SK-N-SH (cell line): ENCODE measurements around the gene RNF13. TPM values are rescaled to one million over a fixed set of nuclear protein-coding genes. Genes with fewer than 3 reads are reported as not detected.

Source experiments
- CTCF ChIA-PET: fragments of 300-600, 350-600 bp; formaldehyde crosslinking; extraction: SDS; loops from one replicate; lab custom pipeline; 2021; lab: Yijun Ruan, JAX
- POLR2A ChIA-PET: fragments of 350-600 bp; sonication (Branson Sonifier 250); formaldehyde crosslinking; extraction: SDS; loops from one replicate; lab custom pipeline; 2020; ENCODE audit warnings: antibody characterized with exemption, inconsistent platforms; lab: Yijun Ruan, JAX
- DNase-seq: peaks from one replicate; pipeline ENCODE4 v3.0.0; 2012
- H2AFZ ChIP-seq: fragments of 200-600 bp; sonication (generic); 2 replicates; pipeline ENCODE4 v1.8.1; 2016; ENCODE audit warnings: antibody characterized with exemption, mild to moderate bottlenecking, low read depth
- H3F3A ChIP-seq: fragments of 200-600 bp; sonication (generic); replicated peaks from 2 replicates; pipeline ENCODE3; 2016; ENCODE audit warnings: antibody characterized with exemption, mild to moderate bottlenecking; ENCODE audit not compliant: insufficient read depth
- H3K27ac ChIP-seq, 2 experiments: fragments of 200-500 bp in 1 of 2; fragments of 200-600 bp in 1 of 2; sonication (Bioruptor generic) in 1 of 2; sonication (generic), shearing (Covaris generic) in 1 of 2; 2 replicates each; pipeline versions ENCODE4 v1.5.1 to v1.6.1; 2014 to 2016; ENCODE audit warnings: low read depth in 2 of 2, inconsistent platforms in 1 of 2, low read length in 1 of 2, mild to moderate bottlenecking in 1 of 2, mixed read lengths in 1 of 2
- H3K27me3 ChIP-seq: fragments of 200-600 bp; sonication (generic), shearing (Covaris generic); 2 replicates; pipeline ENCODE4 v1.6.1; 2016; ENCODE audit warnings: mixed run types; ENCODE audit not compliant: insufficient read depth
- H3K36me3 ChIP-seq, 2 experiments: fragments of 200-500 bp in 1 of 2; fragments of 200-600 bp in 1 of 2; sonication (Bioruptor generic) in 1 of 2; sonication (generic) in 1 of 2; replicated peaks in 1 of 2; 2 replicates each; pipeline versions ENCODE3 to v1.5.1; 2014 to 2016; ENCODE audit warnings: low read length in 1 of 2, mild to moderate bottlenecking in 1 of 2; ENCODE audit not compliant: insufficient read depth in 2 of 2, control insufficient read depth in 1 of 2
- H3K4me1 ChIP-seq, 2 experiments: fragments of 200-500 bp in 1 of 2; fragments of 200-600 bp in 1 of 2; sonication (Bioruptor generic) in 1 of 2; sonication (generic), shearing (Covaris generic) in 1 of 2; 2 replicates each; pipeline versions ENCODE4 v1.5.1 to v1.6.1; 2014 to 2016; ENCODE audit warnings: low read depth in 1 of 2, low read length in 1 of 2, mixed run types in 1 of 2; ENCODE audit not compliant: insufficient read depth in 2 of 2, control insufficient read depth in 1 of 2
- H3K4me2 ChIP-seq: fragments of 200-600 bp; sonication (generic), shearing (Covaris generic); 2 replicates; pipeline ENCODE4 v1.6.1; 2017; ENCODE audit warnings: mixed run types
- H3K4me3 ChIP-seq, 2 experiments: fragments of 200-500 bp in 1 of 2; fragments of 200-600 bp in 1 of 2; sonication (Bioruptor generic) in 1 of 2; sonication (generic), shearing (Covaris generic) in 1 of 2; 2 replicates each; pipeline versions ENCODE4 v1.5.1 to v1.8.1; 2014 to 2016; ENCODE audit warnings: low read depth in 2 of 2, inconsistent platforms in 1 of 2, low read length in 1 of 2, mild to moderate bottlenecking in 1 of 2, mixed read lengths in 1 of 2, moderate library complexity in 1 of 2
- H3K79me2 ChIP-seq: fragments of 200-600 bp; sonication (generic); 2 replicates; pipeline ENCODE4 v1.8.1; 2017; ENCODE audit warnings: mild to moderate bottlenecking; ENCODE audit not compliant: insufficient read depth
- H3K9ac ChIP-seq: fragments of 200-600 bp; sonication (generic); 2 replicates; pipeline ENCODE4 v1.6.1; 2017; ENCODE audit warnings: mixed run types
- H3K9me2 ChIP-seq: fragments of 200-600 bp; sonication (generic); 2 replicates; pipeline ENCODE4 v1.6.1; 2017; ENCODE audit warnings: mixed run types
- H3K9me3 ChIP-seq: fragments of 200-600 bp; sonication (generic); 2 replicates; pipeline ENCODE4 v1.6.1; 2017; ENCODE audit warnings: mixed run types, mild to moderate bottlenecking, moderate library complexity
- H4K20me1 ChIP-seq: fragments of 200-600 bp; sonication (generic); 2 replicates; pipeline ENCODE4 v1.6.1; 2017; ENCODE audit warnings: mild to moderate bottlenecking, mixed run types; ENCODE audit not compliant: insufficient read depth
- CHD2 ChIP-seq: fragments of 150-350 bp; IDR thresholded peaks from 2 replicates; pipeline ENCODE4 v1.6.1; 2018; ENCODE audit warnings: low read length; ENCODE audit not compliant: partially characterized antibody
- EP300 ChIP-seq, 2 experiments: IDR thresholded peaks; 2 replicates each; pipeline versions ENCODE4 v1.4.0 to v1.6.1; 2012; ENCODE audit warnings: borderline replicate concordance in 1 of 2, low read depth in 1 of 2, low read length in 1 of 2
- EZH2phosphoT487 ChIP-seq: fragments of 200-600 bp; sonication (generic); IDR thresholded peaks from 2 replicates; pipeline ENCODE4 v1.6.1; 2017; ENCODE audit warnings: low read depth, mixed run types, mild to moderate bottlenecking, antibody characterized with exemption, moderate library complexity, borderline replicate concordance
- FOSL2 ChIP-seq: IDR thresholded peaks from 2 replicates; pipeline ENCODE4 v1.4.0; 2012; ENCODE audit warnings: low read depth, mild to moderate bottlenecking, moderate library complexity, borderline replicate concordance
- FOXJ3 ChIP-seq: sonication (generic); formaldehyde crosslinking; IDR thresholded peaks from 2 replicates; pipeline ENCODE4 v1.5.1; 2020; ENCODE audit warnings: mild to moderate bottlenecking, missing genetic modification reagents
- GABPA ChIP-seq: IDR thresholded peaks from 2 replicates; pipeline ENCODE4 v1.4.0; 2012; ENCODE audit warnings: low read depth, mild to moderate bottlenecking
- GATA2 ChIP-seq: sonication (generic); formaldehyde crosslinking; IDR thresholded peaks from 2 replicates; pipeline ENCODE4 v1.5.0; 2020; ENCODE audit warnings: mild to moderate bottlenecking, missing genetic modification reagents
- MXI1 ChIP-seq: IDR thresholded peaks from 2 replicates; pipeline ENCODE4 v1.6.1; 2012; ENCODE audit warnings: mild to moderate bottlenecking, low read depth, low read length, improper control_type of control experiment
- NRF1 ChIP-seq: IDR thresholded peaks from 2 replicates; pipeline ENCODE4 v1.6.1; 2012; ENCODE audit warnings: low read depth, mild to moderate bottlenecking, low read length
- POLR2AphosphoS5 ChIP-seq: IDR thresholded peaks from 2 replicates; pipeline ENCODE4 v1.6.1; 2012; ENCODE audit warnings: low read depth, low read length
- RFX5 ChIP-seq: IDR thresholded peaks from 2 replicates; pipeline ENCODE4 v1.6.1; 2012; ENCODE audit warnings: mild to moderate bottlenecking, improper control_type of control experiment, low read length
- SMC3 ChIP-seq: IDR thresholded peaks from 2 replicates; pipeline ENCODE4 v1.6.1; 2012; ENCODE audit warnings: low read depth, low read length, improper control_type of control experiment
- TAF1 ChIP-seq: IDR thresholded peaks from 2 replicates; pipeline ENCODE4 v1.6.1; 2012; ENCODE audit warnings: low read depth, mild to moderate bottlenecking, low read length, moderate library complexity, borderline replicate concordance
- TCF12 ChIP-seq: IDR thresholded peaks from 2 replicates; pipeline ENCODE4 v1.4.0; 2012
- TEAD4 ChIP-seq: IDR thresholded peaks from 2 replicates; pipeline ENCODE4 v1.4.0; 2012; ENCODE audit warnings: mild to moderate bottlenecking, borderline replicate concordance; ENCODE audit not compliant: insufficient read depth
- YY1 ChIP-seq: IDR thresholded peaks from 2 replicates; pipeline ENCODE4 v1.4.0; 2012; ENCODE audit warnings: low read depth, mild to moderate bottlenecking
- WGBS: methylation state at CpG from one replicate; pipeline ENCODE4 v1.1.6; 2017; ENCODE audit warnings: low lambda C conversion rate; 5-methylcytosine and 5-hydroxymethylcytosine counted together
- polyA plus RNA-seq, 3 experiments: library from polyadenylated mRNA; depleted of rRNA; stranded (reverse); fragments of >200 nt; gene quantifications; 2 replicates each; pipeline ENCODE4 v1.2.3, GENCODE V29; 2012
- TF ChIP-seq, protein P1 (sequence below): IDR thresholded peaks from 2 replicates; pipeline ENCODE4 v1.6.1; 2012; ENCODE audit warnings: mild to moderate bottlenecking, low read depth, low read length, moderate library complexity
- TF ChIP-seq, protein P2 (sequence below): fragments of 150-350 bp; IDR thresholded peaks from 2 replicates; pipeline ENCODE4 v1.6.1; 2017; ENCODE audit warnings: antibody characterized with exemption, low read length, low read depth, borderline replicate concordance

RNF13 gene
- polyA plus RNA-seq, 1 of the 3 experiments (the other 2 are of a cell fraction): 14.9 TPM

DNA sequence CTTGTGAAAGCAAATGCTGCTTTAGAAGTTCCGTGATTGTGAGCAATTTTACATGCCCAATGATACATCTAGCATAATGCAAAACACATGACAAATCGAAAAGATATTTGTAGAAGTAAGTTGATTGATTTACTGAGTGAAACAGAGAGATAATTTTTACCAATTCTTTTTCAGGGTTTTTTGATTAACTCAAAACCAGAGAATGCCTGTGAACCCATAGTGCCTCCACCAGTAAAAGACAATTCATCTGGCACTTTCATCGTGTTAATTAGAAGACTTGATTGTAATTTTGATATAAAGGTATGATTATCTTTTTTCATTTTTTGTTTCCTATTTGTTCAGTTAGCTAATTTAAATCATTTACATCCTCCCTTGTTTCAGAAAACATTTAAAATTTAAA, 58.8 kb downstream of the RNF13 start:
- Histone ChIP-seq H3K9me2 (no peaks in the 10 kb centered on the region), H3K79me2 (peaks cover 7% of the 10 kb centered on the region; the same call in 1 of the 2 replicates), H3F3A (peaks cover 8% of the 10 kb centered on the region), H3K9ac (no peak overlapping the region), H3K4me2 (no peak overlapping the region), H4K20me1 (no peaks in the 10 kb centered on the region), H3K4me3 (no peak overlapping the region), H3K9me3 (peaks cover 5% of the 10 kb centered on the region), H3K27me3 (no peaks in the 10 kb centered on the region), H2AFZ (no peak overlapping the region), H3K36me3 (peaks cover 8 to 19% of the 10 kb centered on the region in 2 experiments), H3K27ac (no peak overlapping the region), H3K4me1 (no peaks in the 10 kb centered on the region)
- TF ChIP-seq, protein P1, sequence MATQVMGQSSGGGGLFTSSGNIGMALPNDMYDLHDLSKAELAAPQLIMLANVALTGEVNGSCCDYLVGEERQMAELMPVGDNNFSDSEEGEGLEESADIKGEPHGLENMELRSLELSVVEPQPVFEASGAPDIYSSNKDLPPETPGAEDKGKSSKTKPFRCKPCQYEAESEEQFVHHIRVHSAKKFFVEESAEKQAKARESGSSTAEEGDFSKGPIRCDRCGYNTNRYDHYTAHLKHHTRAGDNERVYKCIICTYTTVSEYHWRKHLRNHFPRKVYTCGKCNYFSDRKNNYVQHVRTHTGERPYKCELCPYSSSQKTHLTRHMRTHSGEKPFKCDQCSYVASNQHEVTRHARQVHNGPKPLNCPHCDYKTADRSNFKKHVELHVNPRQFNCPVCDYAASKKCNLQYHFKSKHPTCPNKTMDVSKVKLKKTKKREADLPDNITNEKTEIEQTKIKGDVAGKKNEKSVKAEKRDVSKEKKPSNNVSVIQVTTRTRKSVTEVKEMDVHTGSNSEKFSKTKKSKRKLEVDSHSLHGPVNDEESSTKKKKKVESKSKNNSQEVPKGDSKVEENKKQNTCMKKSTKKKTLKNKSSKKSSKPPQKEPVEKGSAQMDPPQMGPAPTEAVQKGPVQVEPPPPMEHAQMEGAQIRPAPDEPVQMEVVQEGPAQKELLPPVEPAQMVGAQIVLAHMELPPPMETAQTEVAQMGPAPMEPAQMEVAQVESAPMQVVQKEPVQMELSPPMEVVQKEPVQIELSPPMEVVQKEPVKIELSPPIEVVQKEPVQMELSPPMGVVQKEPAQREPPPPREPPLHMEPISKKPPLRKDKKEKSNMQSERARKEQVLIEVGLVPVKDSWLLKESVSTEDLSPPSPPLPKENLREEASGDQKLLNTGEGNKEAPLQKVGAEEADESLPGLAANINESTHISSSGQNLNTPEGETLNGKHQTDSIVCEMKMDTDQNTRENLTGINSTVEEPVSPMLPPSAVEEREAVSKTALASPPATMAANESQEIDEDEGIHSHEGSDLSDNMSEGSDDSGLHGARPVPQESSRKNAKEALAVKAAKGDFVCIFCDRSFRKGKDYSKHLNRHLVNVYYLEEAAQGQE: no peak
- TF ChIP-seq TCF12 (no peak), NRF1 (no peak), POLR2AphosphoS5 (no peak), YY1 (no peak), GATA2 (no peak), SMC3 (no peak), EP300 (IDR thresholded peaks at IDR 0.05; ENCODE audit: borderline replicate concordance in 1 of 2, low read depth in 1 of 2, low read length in 1 of 2) (no peak), TAF1 (no peak), CHD2 (no peak), FOXJ3 (CRISPR knock-in tag) (no peak), GABPA (no peak), TEAD4 (no peak), FOSL2 (no peak), MXI1 (no peak), RFX5 (no peak), EZH2phosphoT487 (no peak)
- TF ChIP-seq, protein P2, sequence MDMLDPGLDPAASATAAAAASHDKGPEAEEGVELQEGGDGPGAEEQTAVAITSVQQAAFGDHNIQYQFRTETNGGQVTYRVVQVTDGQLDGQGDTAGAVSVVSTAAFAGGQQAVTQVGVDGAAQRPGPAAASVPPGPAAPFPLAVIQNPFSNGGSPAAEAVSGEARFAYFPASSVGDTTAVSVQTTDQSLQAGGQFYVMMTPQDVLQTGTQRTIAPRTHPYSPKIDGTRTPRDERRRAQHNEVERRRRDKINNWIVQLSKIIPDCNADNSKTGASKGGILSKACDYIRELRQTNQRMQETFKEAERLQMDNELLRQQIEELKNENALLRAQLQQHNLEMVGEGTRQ: no peak
- POLR2A ChIA-PET: no interaction called here
- no peak for DNase-seq
- CTCF ChIA-PET: no interaction called here
- 97% methylated on average over 3 of the region's 3 CpGs for WGBS
